ENCODE data around the gene FOSL1. TPM values are rescaled to one million over a fixed set of nuclear protein-coding genes. Genes with fewer than 3 reads are reported as not detected.

FOSL1 gene
- total and polyA plus RNA-seq, 11 donors: 0.22 to 48.1 (median 1.5) TPM

DNA sequence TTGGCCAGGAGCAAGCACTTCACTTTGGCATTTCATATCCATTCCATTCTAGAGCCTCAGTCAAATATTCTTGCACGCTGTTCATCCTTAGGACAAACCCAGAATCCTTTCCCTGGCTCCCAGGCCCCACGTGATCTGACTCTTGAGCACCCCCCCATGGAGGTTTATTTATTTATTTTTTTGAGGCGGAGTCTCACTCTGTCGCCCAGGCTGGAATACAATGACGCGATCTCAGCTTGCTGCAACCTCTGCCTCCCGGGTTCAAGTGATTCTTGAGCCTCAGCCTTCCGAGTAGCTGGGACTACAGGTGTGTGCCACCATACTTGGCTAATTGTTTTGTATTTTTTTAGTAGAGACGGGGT is 32.4 kb upstream of the FOSL1 start:
- 29 to 40% (median 37%) methylated on average over 9 of the region's 9 CpGs for WGBS, 4 donors
- no peak for DNase-seq
- H3K4me3 ChIP-seq: no peak overlapping the region
- ATAC-seq: no peak
- intact Hi-C loops (cut with DNase I): no loop called here
- TF ChIP-seq, protein P1, sequence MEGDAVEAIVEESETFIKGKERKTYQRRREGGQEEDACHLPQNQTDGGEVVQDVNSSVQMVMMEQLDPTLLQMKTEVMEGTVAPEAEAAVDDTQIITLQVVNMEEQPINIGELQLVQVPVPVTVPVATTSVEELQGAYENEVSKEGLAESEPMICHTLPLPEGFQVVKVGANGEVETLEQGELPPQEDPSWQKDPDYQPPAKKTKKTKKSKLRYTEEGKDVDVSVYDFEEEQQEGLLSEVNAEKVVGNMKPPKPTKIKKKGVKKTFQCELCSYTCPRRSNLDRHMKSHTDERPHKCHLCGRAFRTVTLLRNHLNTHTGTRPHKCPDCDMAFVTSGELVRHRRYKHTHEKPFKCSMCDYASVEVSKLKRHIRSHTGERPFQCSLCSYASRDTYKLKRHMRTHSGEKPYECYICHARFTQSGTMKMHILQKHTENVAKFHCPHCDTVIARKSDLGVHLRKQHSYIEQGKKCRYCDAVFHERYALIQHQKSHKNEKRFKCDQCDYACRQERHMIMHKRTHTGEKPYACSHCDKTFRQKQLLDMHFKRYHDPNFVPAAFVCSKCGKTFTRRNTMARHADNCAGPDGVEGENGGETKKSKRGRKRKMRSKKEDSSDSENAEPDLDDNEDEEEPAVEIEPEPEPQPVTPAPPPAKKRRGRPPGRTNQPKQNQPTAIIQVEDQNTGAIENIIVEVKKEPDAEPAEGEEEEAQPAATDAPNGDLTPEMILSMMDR (IDR thresholded peaks at IDR 0.05): no peak
- TF ChIP-seq POLR2A (IDR thresholded peaks at IDR 0.05): no peak
- H3K4me1 ChIP-seq: peaks cover 0 to 14% (median 0%) of the 10 kb centered on the region in 12 donors
- no peaks in the 10 kb centered on the region for H3K36me3 ChIP-seq
- peaks cover 0 to 17% (median 0%) of the 10 kb centered on the region in 9 donors for H3K27me3 ChIP-seq
- H3K27ac ChIP-seq: no peak overlapping the region
- no peaks in the 10 kb centered on the region for H3K9me3 ChIP-seq

DNA sequence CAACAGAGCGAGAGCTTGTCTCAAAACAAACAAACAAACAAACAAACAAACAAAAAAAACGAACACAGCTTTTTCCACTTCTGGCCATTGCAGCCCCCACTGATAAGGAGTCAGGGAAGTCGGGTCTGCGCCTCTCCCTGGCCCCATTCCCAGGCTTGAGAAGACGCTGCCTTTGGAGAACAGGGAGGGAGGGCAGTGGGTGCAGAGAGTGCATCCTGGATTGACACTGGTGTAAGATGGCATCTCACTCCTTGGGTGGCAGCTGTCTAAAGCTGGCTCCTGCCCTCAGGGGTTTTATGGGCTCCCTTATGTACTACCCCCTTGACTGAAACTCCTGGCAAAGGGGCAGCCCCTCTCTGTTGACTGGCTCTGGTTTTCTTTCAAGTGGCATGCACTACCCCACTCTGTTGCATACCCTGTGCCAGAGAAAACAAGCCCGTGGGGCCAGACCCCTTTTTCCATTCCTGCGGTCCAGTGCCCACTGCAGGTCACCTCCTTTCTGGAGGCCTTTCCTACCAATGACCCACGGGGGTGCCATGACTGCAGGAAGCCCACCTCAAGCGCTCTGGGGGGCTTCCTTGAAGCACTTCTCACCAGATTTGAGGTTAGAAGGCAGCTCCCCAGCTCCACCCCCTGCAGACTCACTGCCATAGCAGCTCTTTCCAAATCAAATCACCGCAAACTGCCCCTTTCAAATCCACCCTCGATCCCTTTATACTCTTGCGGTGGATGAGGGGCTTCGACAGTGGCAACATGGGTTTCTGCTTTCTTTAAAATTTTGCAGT is 31.8 kb upstream of the FOSL1 start:
- no peaks in the 10 kb centered on the region for H3K36me3 ChIP-seq
- no peak overlapping the region for H3K4me3 ChIP-seq
- H3K4me1 ChIP-seq: peaks cover 0 to 20% (median 0%) of the 10 kb centered on the region in 12 donors
- H3K9me3 ChIP-seq: no peaks in the 10 kb centered on the region
- peaks cover 0 to 11% (median 0%) of the 10 kb centered on the region in 9 donors for H3K27me3 ChIP-seq
- DNase-seq: no peak
- ATAC-seq: no peak
- H3K27ac ChIP-seq: no peak overlapping the region
- intact Hi-C loops (cut with DNase I): no loop called here
- WGBS, 4 donors: 51 to 56% (median 54%) methylated on average over 13 of the region's 13 CpGs
- TF ChIP-seq, protein P1 (IDR thresholded peaks at IDR 0.05): no peak
- TF ChIP-seq POLR2A (IDR thresholded peaks at IDR 0.05): no peak

DNA sequence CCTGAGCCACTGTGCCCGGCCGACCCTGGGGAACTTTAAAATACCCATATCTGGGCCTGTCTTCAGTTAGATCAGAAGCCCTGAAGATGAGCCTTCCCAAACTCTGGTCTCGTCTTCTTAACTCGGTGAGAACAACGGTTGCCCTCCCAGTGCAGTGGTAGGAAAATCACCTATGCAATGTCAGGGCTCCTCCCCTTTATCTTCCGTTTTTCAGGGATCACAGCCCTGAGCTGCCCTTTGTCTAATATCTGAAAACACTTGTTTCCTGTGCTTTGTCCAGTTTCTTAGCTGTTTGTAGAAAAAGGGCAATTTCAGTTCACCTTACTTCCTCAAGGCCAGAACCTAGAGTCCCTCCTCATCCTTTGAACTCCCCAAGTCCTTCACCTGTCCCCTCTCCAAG is 28.5 kb upstream of the FOSL1 start:
- no peak for DNase-seq
- H3K36me3 ChIP-seq: peaks cover 0 to under 1% (median 0%) of the 10 kb centered on the region in 9 donors
- peak overlapping the region in 1 of 12 donors; percentile 27 for H3K4me3 ChIP-seq
- H3K27me3 ChIP-seq: peaks cover 0 to 7% (median 0%) of the 10 kb centered on the region in 9 donors
- WGBS, 4 donors: 56 to 73% (median 65%) methylated on average over 6 of the region's 6 CpGs
- no peaks in the 10 kb centered on the region for H3K9me3 ChIP-seq
- peaks cover 0 to 22% (median 0%) of the 10 kb centered on the region in 12 donors for H3K4me1 ChIP-seq
- no peak for ATAC-seq
- TF ChIP-seq, protein P1 (IDR thresholded peaks at IDR 0.05): no peak
- no peak for TF ChIP-seq POLR2A (IDR thresholded peaks at IDR 0.05)
- H3K27ac ChIP-seq: peak overlapping the region in 1 of 12 donors; percentile 84
- intact Hi-C loops (cut with DNase I): no loop called here

DNA sequence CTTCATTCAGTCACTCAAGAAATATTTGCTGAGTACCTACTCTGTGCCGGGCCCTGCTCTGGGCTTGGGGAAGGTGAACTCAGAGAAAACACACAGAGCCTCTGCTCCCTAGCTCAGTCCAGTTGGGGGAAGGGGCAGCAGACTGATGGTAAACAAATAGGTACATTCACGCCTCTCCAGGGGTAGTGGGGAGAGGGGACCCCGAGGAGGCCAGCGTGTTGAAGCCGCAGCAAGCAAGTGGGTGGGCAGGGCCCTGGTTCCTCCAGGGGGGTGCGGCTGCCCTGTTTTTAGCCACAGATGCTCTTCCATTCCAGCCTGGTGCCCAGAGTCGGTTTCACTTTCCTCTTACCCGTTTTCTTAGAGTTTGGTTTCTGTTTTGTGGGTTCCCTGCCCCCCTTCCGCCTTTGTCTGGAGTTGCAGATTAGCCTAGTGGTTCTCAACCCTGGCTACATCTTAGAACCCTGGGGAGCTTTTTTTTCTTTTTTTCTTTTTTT is 27.8 kb upstream of the FOSL1 start:
- ATAC-seq: peak in 1 of 4 donors; percentile 64
- H3K36me3 ChIP-seq: peaks cover 0 to 7% (median 5%) of the 10 kb centered on the region in 9 donors
- intact Hi-C loops (cut with DNase I): no loop called here
- H3K4me1 ChIP-seq: peaks cover 0 to 22% (median 0%) of the 10 kb centered on the region in 12 donors
- peak overlapping the region in 3 of 12 donors; percentile 8 to 27 (median 12) for H3K4me3 ChIP-seq
- no peaks in the 10 kb centered on the region for H3K9me3 ChIP-seq
- TF ChIP-seq POLR2A (IDR thresholded peaks at IDR 0.05): no peak
- TF ChIP-seq, protein P1 (IDR thresholded peaks at IDR 0.05): no peak
- peak overlapping the region in 2 of 12 donors; percentile 37 to 84 for H3K27ac ChIP-seq
- peak in 3 of 5 donors; percentile 34 to 51 (median 47) for DNase-seq
- H3K27me3 ChIP-seq: peaks cover 0 to under 1% (median 0%) of the 10 kb centered on the region in 9 donors
- 55 to 64% (median 59%) methylated on average over 9 of the region's 9 CpGs for WGBS, 4 donors

Data from heart left ventricle (tissue), 16 donors.